RWPE1 (cell line): ENCODE results near the gene CNNM1.

Source experiments
- CTCF ChIA-PET: fragments of 350-600 bp; sonication (Branson Sonifier 250); formaldehyde crosslinking; extraction: SDS; loops from one replicate; lab custom pipeline; 2021; lab: Yijun Ruan, JAX
- POLR2A ChIA-PET: fragments of 400-600 bp; formaldehyde crosslinking; extraction: SDS; loops from one replicate; lab custom pipeline; 2020; ENCODE audit warnings: antibody characterized with exemption; ENCODE audit not compliant: low non-redundant PET; lab: Yijun Ruan, JAX
- DNase-seq: peaks from one replicate; pipeline ENCODE4 v3.0.0; 2012; ENCODE audit warnings: low spot score
- H3K27ac ChIP-seq: fragments of 450-650 bp; 2 replicates; pipeline ENCODE4 v1.5.1; 2017
- CTCF ChIP-seq: fragments of 450-650 bp; conservative IDR thresholded peaks from 2 replicates; pipeline ENCODE4 v1.5.1; 2017; ENCODE audit warnings: low read depth, mild to moderate bottlenecking

CNNM1 gene

GRCh38 chr10:99442394-99442793 lies 113.2 kb downstream of the CNNM1 start:
- DNase-seq, result no peak
- H3K27ac ChIP-seq, result no peak overlapping the region
- ChIA-PET POLR2A (no interaction called here), CTCF (interaction anchor here (0.6 to 1.4 kb wide), 2 partner anchors 170 to 489 kb away, joined by 3 to 6 read pairs; no protein-coding TSS in a partner anchor)
- TF ChIP-seq CTCF, result no peak

- CTCF ChIA-PET, result no interaction called here
- no peak for DNase-seq
- no peak for TF ChIP-seq CTCF
- H3K27ac ChIP-seq, result no peak overlapping the region
- POLR2A ChIA-PET, result no interaction called here
These were observed 114.3 kb downstream of the CNNM1 start for GRCh38 chr10:99443500-99443899.
